ENCODE measurements around the gene MEF2A.

The MEF2A gene

GRCh38 chr15:99547517-99547916 lies 18.3 kb upstream of the MEF2A start:
- no peak for DNase-seq (ENCODE audit: low read depth, low spot score)
- POLR2A ChIA-PET, result no interaction called here
- H3K4me3 ChIP-seq (ENCODE audit: low read depth, low read length), result no peak overlapping the region
- TF ChIP-seq, protein P1, sequence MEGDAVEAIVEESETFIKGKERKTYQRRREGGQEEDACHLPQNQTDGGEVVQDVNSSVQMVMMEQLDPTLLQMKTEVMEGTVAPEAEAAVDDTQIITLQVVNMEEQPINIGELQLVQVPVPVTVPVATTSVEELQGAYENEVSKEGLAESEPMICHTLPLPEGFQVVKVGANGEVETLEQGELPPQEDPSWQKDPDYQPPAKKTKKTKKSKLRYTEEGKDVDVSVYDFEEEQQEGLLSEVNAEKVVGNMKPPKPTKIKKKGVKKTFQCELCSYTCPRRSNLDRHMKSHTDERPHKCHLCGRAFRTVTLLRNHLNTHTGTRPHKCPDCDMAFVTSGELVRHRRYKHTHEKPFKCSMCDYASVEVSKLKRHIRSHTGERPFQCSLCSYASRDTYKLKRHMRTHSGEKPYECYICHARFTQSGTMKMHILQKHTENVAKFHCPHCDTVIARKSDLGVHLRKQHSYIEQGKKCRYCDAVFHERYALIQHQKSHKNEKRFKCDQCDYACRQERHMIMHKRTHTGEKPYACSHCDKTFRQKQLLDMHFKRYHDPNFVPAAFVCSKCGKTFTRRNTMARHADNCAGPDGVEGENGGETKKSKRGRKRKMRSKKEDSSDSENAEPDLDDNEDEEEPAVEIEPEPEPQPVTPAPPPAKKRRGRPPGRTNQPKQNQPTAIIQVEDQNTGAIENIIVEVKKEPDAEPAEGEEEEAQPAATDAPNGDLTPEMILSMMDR (IDR thresholded peaks at IDR 0.05; ENCODE audit: insufficient read depth, low read length, missing control alignments), result no peak
- CTCF ChIA-PET, result interaction anchor here (1.4 to 1.6 kb wide), 2 partner anchors 9 to 15 kb away, joined by 4 read pairs; no protein-coding TSS in a partner anchor

GRCh38 chr15:99550077-99550476 lies 15.7 kb upstream of the MEF2A start:
- CTCF ChIA-PET, result no interaction called here
- TF ChIP-seq, protein P1 (IDR thresholded peaks at IDR 0.05; ENCODE audit: insufficient read depth, low read length, missing control alignments), result no peak
- POLR2A ChIA-PET, result no interaction called here
- H3K4me3 ChIP-seq (ENCODE audit: low read depth, low read length), result no peak overlapping the region
- no peak for DNase-seq (ENCODE audit: low read depth, low spot score)

DNA sequence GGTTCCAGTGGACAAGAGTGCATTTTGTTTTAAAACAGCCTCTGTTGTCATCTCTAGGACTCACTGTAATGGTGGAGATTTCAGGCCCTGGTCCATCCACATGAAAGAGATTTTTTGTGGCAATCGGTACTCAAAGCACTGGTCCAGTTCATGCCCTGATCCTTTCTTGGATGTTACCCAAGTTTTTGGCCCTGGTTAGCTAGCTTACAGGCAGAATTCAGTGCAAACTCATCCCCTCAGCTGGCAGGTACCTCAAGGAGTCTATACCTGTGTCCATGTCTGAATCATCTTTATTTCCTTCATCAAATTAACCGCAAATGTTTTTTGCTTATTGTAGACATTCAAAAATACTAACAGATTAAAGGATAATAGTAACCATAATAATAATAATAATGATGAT lies 13.7 kb upstream of the MEF2A start:
- ChIA-PET CTCF (interaction anchor here (0.9 kb wide), 1 partner anchor 152 kb away, joined by 5 read pairs; no protein-coding TSS in a partner anchor), POLR2A (no interaction called here)
- H3K4me3 ChIP-seq (ENCODE audit: low read depth, low read length), result no peak overlapping the region
- no peak for DNase-seq (ENCODE audit: low read depth, low spot score)
- TF ChIP-seq, protein P1 (IDR thresholded peaks at IDR 0.05; ENCODE audit: insufficient read depth, low read length, missing control alignments), result no peak

GRCh38 chr15:99554880-99555488 lies 10.8 kb upstream of the MEF2A start:
- CTCF ChIA-PET, result no interaction called here
- POLR2A ChIA-PET, result no interaction called here

GRCh38 chr15:99556011-99556410 lies 9.8 kb upstream of the MEF2A start:
- H3K4me3 ChIP-seq (ENCODE audit: low read depth, low read length), result no peak overlapping the region
- no peak for DNase-seq (ENCODE audit: low read depth, low spot score)
- ChIA-PET POLR2A (interaction anchor here (0.6 kb wide), 1 partner anchor 9 kb away, joined by 3 read pairs; no protein-coding TSS in a partner anchor), CTCF (no interaction called here)
- TF ChIP-seq, protein P1 (IDR thresholded peaks at IDR 0.05; ENCODE audit: insufficient read depth, low read length, missing control alignments), result no peak

More at GRCh38 chr15:99554880-99555488, 10.8 kb upstream of the MEF2A start:
- TF ChIP-seq, protein P1 (IDR thresholded peaks at IDR 0.05; ENCODE audit: insufficient read depth, low read length, missing control alignments), result no peak
- no peak for DNase-seq (ENCODE audit: low read depth, low spot score)
- no peak overlapping the region for H3K4me3 ChIP-seq (ENCODE audit: low read depth, low read length)

DNA sequence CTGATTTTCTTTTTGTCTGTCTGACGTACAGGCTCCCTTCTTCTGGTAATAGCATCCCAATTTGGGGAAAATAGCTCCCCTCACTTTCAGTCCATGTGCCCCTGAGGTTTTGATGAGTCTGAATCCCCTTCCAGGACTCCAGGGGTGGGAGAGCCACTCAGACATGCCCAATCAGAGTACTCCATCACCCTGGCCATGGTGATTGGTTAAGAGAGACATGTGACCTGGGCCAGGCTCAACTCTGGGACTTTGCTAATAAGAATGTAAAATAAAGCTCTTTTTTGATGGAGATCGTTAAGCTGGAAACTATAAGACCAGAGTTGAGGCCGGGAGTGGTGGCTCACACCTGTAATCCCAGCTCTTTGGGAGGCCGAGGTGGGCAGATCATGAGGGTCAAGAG lies 9.2 kb upstream of the MEF2A start:
- TF ChIP-seq, protein P1 (IDR thresholded peaks at IDR 0.05; ENCODE audit: insufficient read depth, low read length, missing control alignments), result no peak
- ChIA-PET CTCF (interaction anchor here (1.1 to 2.3 kb wide), 2 partner anchors 10 to 148 kb away, joined by 4 to 5 read pairs; no protein-coding TSS in a partner anchor), POLR2A (no interaction called here)
- no peak for DNase-seq (ENCODE audit: low read depth, low spot score)
- H3K4me3 ChIP-seq (ENCODE audit: low read depth, low read length), result no peak overlapping the region
